Keratinocyte (primary cell): ENCODE measurements around the gene BCL2. TPM values are rescaled to one million over a fixed set of nuclear protein-coding genes. Genes with fewer than 3 reads are reported as not detected.
A peak's percentile ranks its signal among the peaks of the same experiment; 100 is the strongest.

ENCODE experiments used
- DNase-seq: peaks from one replicate; pipeline ENCODE4 v3.0.0-alpha.2; 2011; ENCODE audit warnings: low read depth, missing footprints, low spot score
- FAIRE-seq: peaks from 2 replicates; lab custom pipeline; 2011; peaks lifted over from hg19 to GRCh38; lab: Jason Lieb, UNC
- H2AFZ ChIP-seq: 2 replicates; pipeline ENCODE4 v1.6.0; 2012; ENCODE audit warnings: low read length, control low read depth, inconsistent platforms; ENCODE audit not compliant: control insufficient read depth
- H3K27ac ChIP-seq: 2 replicates; pipeline ENCODE4 v1.5.1; 2011; ENCODE audit warnings: low read length; ENCODE audit not compliant: control insufficient read depth, insufficient read depth
- H3K27me3 ChIP-seq: 3 replicates; pipeline ENCODE4 v1.6.0; 2011; ENCODE audit warnings: low read length; ENCODE audit not compliant: control insufficient read depth, insufficient read depth; ENCODE audit errors: extremely low read depth
- H3K36me3 ChIP-seq, 2 experiments: 2 replicates in 1 of 2; 3 replicates in 1 of 2; pipeline ENCODE4 v1.5.1; 2011; ENCODE audit warnings: low read length in 2 of 2, mild to moderate bottlenecking in 1 of 2; ENCODE audit not compliant: control insufficient read depth in 2 of 2, insufficient read depth in 2 of 2; ENCODE audit errors: extremely low read depth in 1 of 2
- H3K4me1 ChIP-seq: 3 replicates; pipeline ENCODE4 v1.5.1; 2011; ENCODE audit warnings: low read length; ENCODE audit not compliant: control insufficient read depth, insufficient read depth; ENCODE audit errors: extremely low read depth
- H3K4me2 ChIP-seq: 3 replicates; pipeline ENCODE4 v1.6.0; 2011; ENCODE audit warnings: low read depth, low read length; ENCODE audit not compliant: control insufficient read depth, insufficient read depth; ENCODE audit errors: extremely low read depth
- H3K4me3 ChIP-seq, 3 experiments: fragments of 200-600 bp in 1 of 3; sonication (generic) in 1 of 3; 2 replicates in 2 of 3; 3 replicates in 1 of 3; pipeline ENCODE4 v1.5.1; 2011 to 2016; ENCODE audit warnings: low read length in 3 of 3, mild to moderate bottlenecking in 3 of 3, control low read depth in 2 of 3, inconsistent platforms in 1 of 3, low read depth in 1 of 3, mixed read lengths in 1 of 3, mixed run types in 1 of 3, moderate library complexity in 1 of 3; ENCODE audit not compliant: control insufficient read depth in 2 of 3, insufficient read depth in 2 of 3; ENCODE audit errors: extremely low read depth in 1 of 3
- H3K79me2 ChIP-seq: 2 replicates; pipeline ENCODE4 v1.6.0; 2012; ENCODE audit warnings: low read length; ENCODE audit not compliant: control insufficient read depth, insufficient read depth
- H3K9ac ChIP-seq: 3 replicates; pipeline ENCODE4 v1.6.0; 2011; ENCODE audit warnings: low read length; ENCODE audit not compliant: control insufficient read depth, insufficient read depth; ENCODE audit errors: extremely low read depth
- H3K9me1 ChIP-seq: 3 replicates; pipeline ENCODE4 v1.6.0; 2011; ENCODE audit warnings: low read length; ENCODE audit not compliant: control insufficient read depth, insufficient read depth; ENCODE audit errors: extremely low read depth
- H3K9me3 ChIP-seq: 2 replicates; pipeline ENCODE4 v1.5.1; 2012; ENCODE audit warnings: low read depth, low read length; ENCODE audit not compliant: control insufficient read depth
- H4K20me1 ChIP-seq: 3 replicates; pipeline ENCODE4 v1.6.0; 2011; ENCODE audit warnings: low read length; ENCODE audit not compliant: control insufficient read depth, insufficient read depth; ENCODE audit errors: extremely low read depth
- CTCF ChIP-seq, 3 experiments: IDR thresholded peaks in 1 of 3; conservative IDR thresholded peaks in 1 of 3; optimal IDR thresholded peaks in 1 of 3; 2 replicates in 2 of 3; 3 replicates in 1 of 3; pipeline versions ENCODE3 to v1.5.1; 2011; ENCODE audit warnings: low read length in 3 of 3, mild to moderate bottlenecking in 3 of 3, moderate library complexity in 2 of 3, control low read depth in 1 of 3, inconsistent platforms in 1 of 3; ENCODE audit not compliant: insufficient read depth in 2 of 3; ENCODE audit errors: extremely low read depth in 1 of 3
- EZH2 ChIP-seq: IDR thresholded peaks from one replicate; pipeline ENCODE4 v1.6.1; 2012; ENCODE audit warnings: inconsistent platforms, mild to moderate bottlenecking, low read length, moderate library complexity
- dilution Hi-C: fragments of 300-500 bp; cut with MboI; formaldehyde crosslinking; loops from one replicate; pipeline ENCODE4 v1.7.0; 2020; ENCODE audit warnings: low sequenced_read_pairs; ENCODE audit not compliant: extremely low pct_ligation_motif_present
- polyA plus RNA-seq, 5 experiments: library from polyadenylated mRNA; depleted of rRNA in 3 of 5; stranded (reverse) in 3 of 5; stranded (forward) in 1 of 5; unstranded in 1 of 5; fragments of >200 nt; gene quantifications; 1 replicate in 1 of 5; 2 replicates in 3 of 5; 3 replicates in 1 of 5; pipeline versions ENCODE4 v1.2.1 to v1.2.3, GENCODE V29; 2011 to 2012; ENCODE audit warnings: missing spikeins in 2 of 5, low read depth in 1 of 5, low replicate concordance in 1 of 5

BCL2 gene
- polyA plus RNA-seq, 1 donor (not counting 4 experiments of a cell fraction or from before 2014, with no cell fraction given) = 0.30 TPM

- TF ChIP-seq CTCF (optimal IDR thresholded peaks at IDR 0.05 in 1 of 3, IDR thresholded peaks at IDR 0.05 in 1 of 3, conservative IDR thresholded peaks at IDR 0.05 in 1 of 3; ENCODE audit: extremely low read depth in 1 of 3, insufficient read depth in 2 of 3, low read length in 3 of 3) (no peak), EZH2 (no peak)
- Histone ChIP-seq H3K9ac (no peak overlapping the region), H3K9me1 (no peaks in the 10 kb centered on the region), H3K27me3 (no peaks in the 10 kb centered on the region), H3K36me3 (no peaks in the 10 kb centered on the region), H3K4me2 (no peak overlapping the region), H3K9me3 (no peaks in the 10 kb centered on the region), H3K4me3 (no peak overlapping the region), H3K79me2 (no peaks in the 10 kb centered on the region), H3K27ac (no peak overlapping the region), H4K20me1 (no peaks in the 10 kb centered on the region), H3K4me1 (no peaks in the 10 kb centered on the region), H2AFZ (no peak overlapping the region)
- no peak for DNase-seq
- dilution Hi-C loops = loop anchor here (25.0 kb wide), 1 partner anchor 290 kb away; no protein-coding TSS in a partner anchor
- FAIRE-seq = no peak
Observed at GRCh38 chr18:63302220-63302619, 17.3 kb downstream of the BCL2 start.

- Histone ChIP-seq H3K9ac (no peak overlapping the region), H3K27ac (no peak overlapping the region), H3K36me3 (no peaks in the 10 kb centered on the region), H3K79me2 (no peaks in the 10 kb centered on the region), H3K4me1 (no peaks in the 10 kb centered on the region), H2AFZ (no peak overlapping the region), H4K20me1 (no peaks in the 10 kb centered on the region), H3K4me2 (peak overlapping the region; percentile 7), H3K9me3 (no peaks in the 10 kb centered on the region), H3K27me3 (no peaks in the 10 kb centered on the region), H3K4me3 (no peak overlapping the region), H3K9me1 (no peaks in the 10 kb centered on the region)
- dilution Hi-C loops = loop anchor here (25.0 kb wide), 1 partner anchor 289 kb away; no protein-coding TSS in a partner anchor
- DNase-seq (no peak), FAIRE-seq (no peak)
- TF ChIP-seq EZH2 (no peak), CTCF (optimal IDR thresholded peaks at IDR 0.05 in 1 of 3, IDR thresholded peaks at IDR 0.05 in 1 of 3, conservative IDR thresholded peaks at IDR 0.05 in 1 of 3; ENCODE audit: extremely low read depth in 1 of 3, insufficient read depth in 2 of 3, low read length in 3 of 3) (no peak)
Observed at GRCh38 chr18:63301434-63301833, 18.1 kb downstream of the BCL2 start.
